HG02852 (cell line): ENCODE results near the gene RHEX.

ENCODE experiments used
- ATAC-seq: cut with Tn5 transposase; IDR thresholded peaks from one replicate; pipeline ENCODE4 v1.9.1; 2021; ENCODE audit warnings: mild to moderate bottlenecking, moderate library complexity; ENCODE audit not compliant: unreplicated experiment

RHEX gene

GRCh38 chr1:206083750-206084149 is 30.8 kb downstream of the RHEX start:
- no peak for ATAC-seq

- ATAC-seq: no peak
Measured at GRCh38 chr1:206087091-206087490, 34.1 kb downstream of the RHEX start.

- no peak for ATAC-seq
Measured at GRCh38 chr1:206089341-206089740, 36.4 kb downstream of the RHEX start.

GRCh38 chr1:206094024-206094423 is 41.1 kb downstream of the RHEX start:
- ATAC-seq: no peak

GRCh38 chr1:206097381-206097780 is 44.4 kb downstream of the RHEX start:
- ATAC-seq: no peak

GRCh38 chr1:206098242-206098919 is 45.4 kb downstream of the RHEX start:
- no peak for ATAC-seq

GRCh38 chr1:206100226-206100815 is 47.3 kb downstream of the RHEX start:
- ATAC-seq: no peak

- no peak for ATAC-seq
Measured at GRCh38 chr1:206101351-206102045, 48.5 kb downstream of the RHEX start.

GRCh38 chr1:206102292-206102936 is 49.4 kb downstream of the RHEX start:
- no peak for ATAC-seq

GRCh38 chr1:206103979-206104378 is 51.0 kb downstream of the RHEX start:
- ATAC-seq: no peak

- no peak for ATAC-seq
Measured at GRCh38 chr1:206105464-206105995, 52.6 kb downstream of the RHEX start.

GRCh38 chr1:206106328-206107167 is 53.6 kb downstream of the RHEX start:
- ATAC-seq: no peak

GRCh38 chr1:206107168-206107544 is 54.2 kb downstream of the RHEX start:
- no peak for ATAC-seq

GRCh38 chr1:206108635-206109034 is 55.7 kb downstream of the RHEX start:
- ATAC-seq: no peak

GRCh38 chr1:206109718-206110117 is 56.7 kb downstream of the RHEX start:
- ATAC-seq: no peak

- no peak for ATAC-seq
Measured at GRCh38 chr1:206110161-206110560, 57.2 kb downstream of the RHEX start.

GRCh38 chr1:206110820-206111219 is 57.8 kb downstream of the RHEX start:
- no peak for ATAC-seq

GRCh38 chr1:206111271-206111927 is 58.4 kb downstream of the RHEX start:
- ATAC-seq: no peak

- ATAC-seq: no peak
Measured at GRCh38 chr1:206112600-206113301, 59.8 kb downstream of the RHEX start.
